GM18507 (cell line): Measurements from ENCODE around the gene BTBD9.

Experiments
- DNase-seq: peaks from one replicate; pipeline ENCODE4 v3.0.0; 2011; ENCODE audit warnings: low read depth; ENCODE audit not compliant: insufficient read length; ENCODE audit errors: extremely low spot score
- FAIRE-seq: peaks from 2 replicates; lab custom pipeline; 2011; peaks lifted over from hg19 to GRCh38; lab: Jason Lieb, UNC

Gene BTBD9

GRCh38 chr6:38639498-38640215 lies at the start of gene BTBD9:
Gene BTBD9 (minus strand): TSS chr6:38639929.
- FAIRE-seq (peak; percentile 73), DNase-seq (peak; percentile 70)

DNA sequence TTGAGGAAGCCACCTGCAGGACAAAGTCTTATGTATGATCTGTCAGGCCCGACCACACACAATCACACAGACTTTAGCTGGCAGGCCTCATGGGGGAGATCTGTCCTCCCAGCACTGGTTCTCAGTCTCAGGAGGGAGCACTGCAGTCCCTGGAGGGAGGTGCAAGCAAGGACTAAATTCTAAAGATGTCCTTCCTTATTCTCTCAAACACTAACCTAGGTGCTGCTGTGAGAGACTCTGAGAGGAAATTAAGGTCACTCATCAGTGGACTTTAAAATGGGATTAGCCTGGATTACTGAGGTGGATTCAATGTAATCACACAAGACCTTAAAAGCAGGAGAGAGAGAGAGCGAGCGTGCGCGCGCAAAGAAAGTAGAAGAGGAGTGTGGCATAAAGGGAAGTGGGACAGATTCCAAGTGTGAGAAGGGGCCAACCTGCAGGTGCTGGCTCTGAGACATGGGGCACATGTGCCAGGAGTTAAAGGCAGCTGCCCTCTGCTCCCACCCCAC lies 48.9 kb upstream of the BTBD9 start:
- FAIRE-seq (peak; percentile 81), DNase-seq (no peak)

GRCh38 chr6:38687549-38687948 lies 47.8 kb upstream of the BTBD9 start:
- FAIRE-seq, result no peak
- no peak for DNase-seq

- FAIRE-seq (no peak), DNase-seq (no peak)
Measured at GRCh38 chr6:38687043-38687353, 47.3 kb upstream of the BTBD9 start.

- FAIRE-seq, result no peak
- no peak for DNase-seq
Measured at GRCh38 chr6:38686270-38687042, 46.7 kb upstream of the BTBD9 start.

DNA sequence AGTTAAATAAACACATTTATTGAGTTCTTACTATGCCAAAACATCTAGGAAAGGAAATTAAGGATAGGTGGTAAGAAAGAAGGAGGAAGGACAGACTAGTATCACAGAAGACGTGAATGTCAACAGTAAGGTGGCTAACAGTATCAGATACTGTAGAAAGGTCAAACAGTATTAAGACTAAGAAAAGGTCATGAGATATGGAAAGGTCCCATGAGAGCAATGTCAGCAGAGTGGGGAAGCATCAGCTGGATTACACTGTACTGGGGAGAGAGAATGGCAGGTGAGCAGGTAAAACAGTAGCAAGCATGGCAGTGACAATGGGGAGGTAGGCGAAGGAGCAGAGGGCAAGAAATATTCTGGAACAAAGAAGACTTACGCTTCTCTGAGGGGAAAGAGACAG lies 45.2 kb upstream of the BTBD9 start:
- DNase-seq (no peak), FAIRE-seq (no peak)

- DNase-seq (no peak), FAIRE-seq (no peak)
Measured at GRCh38 chr6:38684237-38684636, 44.5 kb upstream of the BTBD9 start.

DNA sequence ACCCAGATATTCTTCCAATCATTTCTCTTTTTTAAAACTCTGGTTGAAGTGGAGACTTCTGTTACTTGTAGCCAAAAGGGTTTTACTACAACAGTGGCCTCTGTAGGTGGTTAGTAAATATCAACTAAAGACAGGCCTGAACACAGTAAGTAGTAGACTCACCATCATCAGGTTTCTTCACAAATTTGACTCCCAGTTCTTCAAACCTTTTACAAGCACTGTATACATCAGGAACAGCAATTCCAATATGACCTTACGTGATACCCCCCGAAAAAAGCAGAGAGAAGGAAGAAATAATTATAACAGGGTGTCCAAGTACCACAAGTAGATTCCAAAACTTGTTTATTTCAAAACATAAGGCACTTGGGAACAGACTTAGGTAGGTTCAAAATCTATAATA lies 42.1 kb upstream of the BTBD9 start:
- FAIRE-seq, result no peak

DNA sequence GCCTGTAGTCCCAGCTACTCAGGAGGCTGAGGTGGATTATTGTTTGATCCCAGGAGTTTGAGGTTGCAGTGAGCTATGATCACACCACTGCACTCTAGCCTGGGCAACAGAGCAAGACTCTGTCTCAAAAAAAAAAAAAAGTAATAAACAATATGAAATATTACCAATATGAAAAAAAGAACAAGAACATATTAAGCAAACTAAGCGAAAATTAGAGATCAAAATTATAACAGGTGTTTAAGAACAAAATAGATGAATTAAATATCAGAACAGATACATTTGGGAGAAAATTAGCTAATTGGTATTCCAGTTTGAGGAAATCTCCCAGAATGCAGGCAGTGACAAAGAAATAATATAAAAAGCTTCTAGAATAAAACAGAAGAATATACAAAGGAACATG lies 39.9 kb upstream of the BTBD9 start:
- no peak for DNase-seq
- FAIRE-seq, result no peak

More for the DNA sequence above, 42.1 kb upstream of the BTBD9 start:
- no peak for DNase-seq

GRCh38 chr6:38678178-38678760 lies 38.5 kb upstream of the BTBD9 start:
- no peak for DNase-seq
- FAIRE-seq, result no peak

DNA sequence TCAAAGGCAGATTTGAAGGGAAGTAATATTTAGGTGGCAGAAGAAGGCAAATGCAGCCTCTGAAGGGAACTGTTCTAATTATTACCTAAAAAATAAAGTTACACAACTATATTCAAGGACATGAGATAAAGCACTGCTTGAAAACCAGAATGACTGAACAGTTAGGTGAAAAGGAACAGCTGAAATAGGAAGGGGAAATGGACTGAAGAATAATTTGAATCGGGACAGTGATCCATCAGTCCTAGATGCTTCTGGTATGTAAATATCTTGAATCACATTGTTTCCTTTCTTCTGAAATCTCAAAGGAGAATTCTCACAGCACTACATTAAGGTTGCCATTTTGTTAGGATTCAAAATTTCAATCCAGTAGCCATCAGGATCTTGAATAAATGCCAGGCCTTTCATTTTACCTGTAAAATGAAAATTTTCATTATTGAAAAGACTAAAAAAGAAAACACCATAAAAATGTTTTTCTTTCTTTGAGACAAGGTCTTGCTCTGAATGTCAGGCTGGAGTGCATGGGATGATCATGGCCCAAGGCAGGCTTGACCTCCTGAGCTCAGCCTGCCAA lies 37.3 kb upstream of the BTBD9 start:
- DNase-seq (no peak), FAIRE-seq (peak; percentile 80)

DNA sequence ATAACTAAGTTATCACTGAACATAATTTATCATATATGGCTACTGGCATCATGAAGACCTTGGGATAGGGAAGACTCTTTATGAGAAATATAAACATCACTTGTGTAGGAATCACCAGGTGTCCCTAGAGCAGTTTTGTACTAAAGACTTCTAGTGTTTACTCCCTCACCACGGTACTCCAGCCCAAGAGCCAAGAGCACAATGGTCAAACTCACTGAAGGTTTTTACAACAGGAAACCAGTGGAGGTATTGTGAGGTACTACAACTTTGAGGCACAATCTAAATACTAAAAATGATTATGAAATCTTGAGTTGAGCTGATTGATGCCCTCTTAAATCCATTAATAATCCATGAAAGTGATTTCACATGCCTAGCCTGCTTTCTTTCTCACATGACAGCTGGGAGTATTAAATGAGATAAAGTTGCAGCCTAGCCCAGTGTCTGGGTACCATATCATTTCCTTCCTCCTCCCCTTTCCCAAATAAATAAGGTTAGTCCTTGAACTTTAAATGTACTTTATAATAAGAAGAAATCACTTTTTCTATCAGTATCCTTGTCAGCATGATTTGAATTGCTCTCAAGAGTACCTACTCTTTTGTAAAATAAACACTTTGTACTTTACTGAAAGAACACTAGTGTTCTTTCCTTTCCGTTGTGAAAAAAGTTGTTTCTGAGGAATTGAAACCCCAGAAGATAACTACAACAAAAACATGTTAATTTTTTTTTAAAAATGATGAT lies 36.7 kb upstream of the BTBD9 start:
- DNase-seq (no peak), FAIRE-seq (peak; percentile 26)

DNA sequence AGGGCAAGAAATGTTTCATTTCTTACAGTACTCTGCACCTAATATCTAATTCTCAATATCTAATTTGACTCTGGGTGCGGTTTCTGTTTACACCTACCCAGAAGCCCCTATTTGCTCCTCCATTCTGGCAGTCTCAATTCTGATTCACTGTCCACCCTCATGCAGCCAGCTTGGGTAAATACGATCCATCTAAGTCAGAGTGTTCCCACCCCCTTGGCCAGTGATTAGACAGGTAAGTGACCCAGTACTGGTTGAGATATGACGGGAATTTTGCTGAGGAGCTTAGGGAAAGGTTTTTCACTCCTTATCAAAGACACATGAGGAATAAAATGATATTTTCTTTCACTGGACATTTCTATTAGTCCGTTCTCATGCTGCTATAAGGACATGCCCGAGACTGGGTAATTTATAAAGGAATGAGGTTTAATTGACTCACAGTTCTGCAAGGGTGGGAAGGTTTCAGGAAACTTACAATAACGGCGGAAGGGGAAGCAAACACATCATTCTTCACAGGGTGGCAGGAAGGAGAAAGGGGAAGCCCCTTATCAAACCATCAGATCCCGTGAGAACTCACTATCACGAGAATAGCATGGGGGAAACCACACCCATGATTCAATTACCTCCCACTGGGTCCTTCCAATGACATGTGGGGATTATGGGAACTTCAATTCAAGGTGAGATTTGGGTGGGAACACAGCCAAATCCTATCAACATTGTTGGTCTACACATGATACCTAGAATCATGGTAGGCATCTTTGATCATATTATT lies 33.9 kb upstream of the BTBD9 start:
- no peak for DNase-seq
- peak; percentile 83 for FAIRE-seq

DNA sequence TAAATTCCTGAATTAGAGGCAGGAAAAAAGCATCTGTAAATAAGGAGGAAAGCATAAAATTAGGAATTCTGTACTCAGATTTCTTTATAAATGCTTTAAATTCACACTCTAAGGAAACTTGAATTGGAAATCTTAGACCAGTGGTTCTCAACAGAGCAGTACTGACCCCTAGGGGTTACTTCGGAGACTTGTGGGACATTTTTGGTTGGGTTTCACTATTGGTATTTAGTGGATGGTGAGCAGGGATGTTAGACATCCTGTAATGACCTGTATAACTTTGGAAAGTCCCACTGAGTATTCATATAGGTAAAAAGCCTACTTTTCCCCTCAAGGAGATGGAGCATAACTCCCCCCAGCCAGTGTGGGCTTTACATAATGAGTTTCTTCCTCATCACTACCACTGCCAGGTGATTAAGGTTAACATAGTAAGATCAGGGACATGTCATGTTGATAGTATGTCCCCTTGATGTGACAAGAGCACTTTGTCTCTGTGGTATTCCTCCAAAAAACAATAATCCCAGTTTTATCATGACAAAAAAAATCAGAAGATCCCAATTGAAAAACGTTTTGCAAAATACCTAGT lies 32.2 kb upstream of the BTBD9 start:
- peak; percentile 89 for FAIRE-seq
- peak; percentile 38 for DNase-seq

GRCh38 chr6:38658418-38659167 lies 18.9 kb upstream of the BTBD9 start:
- DNase-seq (no peak), FAIRE-seq (no peak)

DNA sequence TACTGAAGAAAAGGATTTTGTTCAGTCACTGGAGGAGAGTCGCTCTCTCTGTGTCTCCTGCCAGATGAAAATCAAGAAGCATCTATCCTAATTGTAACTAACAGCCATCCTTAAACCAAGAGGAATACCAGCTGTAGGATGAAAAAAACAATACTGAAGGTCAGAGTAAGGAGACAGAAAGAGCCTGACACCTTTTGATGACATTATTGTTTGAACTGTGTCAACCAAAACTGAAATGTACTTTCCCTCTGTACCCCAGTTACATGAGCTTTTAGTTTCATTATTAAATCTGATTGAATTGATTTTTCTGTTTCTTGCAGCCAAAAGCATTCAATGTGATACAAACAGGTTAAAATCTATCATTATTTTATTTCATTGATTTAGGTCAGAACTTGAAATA lies 17.2 kb upstream of the BTBD9 start:
- FAIRE-seq, result no peak
- DNase-seq, result no peak

GRCh38 chr6:38654263-38654662 lies 14.5 kb upstream of the BTBD9 start:
- DNase-seq (no peak), FAIRE-seq (no peak)
